ENCODE results near the gene AUTS2. TPM values are rescaled to one million over a fixed set of nuclear protein-coding genes. Genes with fewer than 3 reads are reported as not detected.

AUTS2 gene
- total and polyA plus RNA-seq, 7 experiments from 2014 or later: 0.40 to 31.7 (median 4.2) TPM

- DNase-seq: peak in 1 of 9 donors; percentile 5
- ATAC-seq: no peak
- Mint-ChIP-seq H3K27me3 (peaks cover 0 to 6% (median 0%) of the 10 kb centered on the region in 5 donors), H3K4me1 (peaks cover 4 to 12% (median 9%) of the 10 kb centered on the region in 7 donors), H3K36me3 (no peaks in the 10 kb centered on the region), H3K4me3 (peak overlapping the region in 2 of 10 donors; percentile 11 to 14), H3K9me3 (peaks cover 0 to 8% (median 3%) of the 10 kb centered on the region in 11 donors), H3K27ac (peak overlapping the region in 2 of 9 donors; percentile 6 to 25)
- Histone ChIP-seq H3K9me3 (ENCODE audit: control insufficient read depth in 2 of 3, low read length in 3 of 3) (no peaks in the 10 kb centered on the region), H3K4me1 (ENCODE audit: control insufficient read depth in 2 of 2, insufficient read depth in 2 of 2, low read length in 2 of 2) (no peaks in the 10 kb centered on the region), H3K27ac (ENCODE audit: low read depth, low read length) (no peak overlapping the region), H3K36me3 (ENCODE audit: control insufficient read depth in 2 of 3, insufficient read depth in 3 of 3, low read length in 3 of 3) (no peaks in the 10 kb centered on the region), H3K27me3 (ENCODE audit: control insufficient read depth in 2 of 2, insufficient read depth in 2 of 2, low read length in 2 of 2) (no peaks in the 10 kb centered on the region), H3K4me3 (ENCODE audit: low read length) (no peak overlapping the region)
- ChIA-PET CTCF (no interaction called here), POLR2A (interaction anchor here (0.6 kb wide), 1 partner anchor 370 kb away, joined by 4 read pairs; no protein-coding TSS in a partner anchor)
- intact Hi-C loops (cut with micrococcal nuclease): no loop called here
Measured at GRCh38 chr7:70346844-70347462, 748.7 kb downstream of the AUTS2 start.

GRCh38 chr7:70347463-70348254, 749.4 kb downstream of the AUTS2 start:
- no peak overlapping the region for H3K27ac Mint-ChIP-seq
- peaks cover 0 to 13% (median 0%) of the 10 kb centered on the region in 11 donors for H3K9me3 Mint-ChIP-seq
- Histone ChIP-seq H3K27me3 (ENCODE audit: control insufficient read depth in 2 of 2, insufficient read depth in 2 of 2, low read length in 2 of 2) (no peaks in the 10 kb centered on the region), H3K4me1 (ENCODE audit: control insufficient read depth in 2 of 2, insufficient read depth in 2 of 2, low read length in 2 of 2) (no peaks in the 10 kb centered on the region), H3K4me3 (ENCODE audit: low read length) (no peak overlapping the region), H3K36me3 (ENCODE audit: control insufficient read depth in 2 of 3, insufficient read depth in 3 of 3, low read length in 3 of 3) (no peaks in the 10 kb centered on the region), H3K27ac (ENCODE audit: low read depth, low read length) (no peak overlapping the region), H3K9me3 (ENCODE audit: control insufficient read depth in 2 of 3, low read length in 3 of 3) (no peaks in the 10 kb centered on the region)
- peaks cover 4 to 12% (median 9%) of the 10 kb centered on the region in 7 donors for H3K4me1 Mint-ChIP-seq
- ChIA-PET POLR2A (no interaction called here), CTCF (no interaction called here)
- DNase-seq: no peak
- H3K27me3 Mint-ChIP-seq: peaks cover 0 to 6% (median 0%) of the 10 kb centered on the region in 5 donors
- no peak for ATAC-seq
- no peak overlapping the region for H3K4me3 Mint-ChIP-seq
- intact Hi-C loops (cut with micrococcal nuclease): no loop called here
- no peaks in the 10 kb centered on the region for H3K36me3 Mint-ChIP-seq

- H3K4me3 Mint-ChIP-seq: no peak overlapping the region
- H3K27ac Mint-ChIP-seq: no peak overlapping the region
- H3K27me3 Mint-ChIP-seq: peaks cover 0 to 6% (median 0%) of the 10 kb centered on the region in 5 donors
- Histone ChIP-seq H3K4me3 (ENCODE audit: low read length) (no peak overlapping the region), H3K27ac (ENCODE audit: low read depth, low read length) (no peak overlapping the region), H3K9me3 (ENCODE audit: control insufficient read depth in 2 of 3, low read length in 3 of 3) (no peaks in the 10 kb centered on the region), H3K36me3 (ENCODE audit: control insufficient read depth in 2 of 3, insufficient read depth in 3 of 3, low read length in 3 of 3) (no peaks in the 10 kb centered on the region), H3K27me3 (ENCODE audit: control insufficient read depth in 2 of 2, insufficient read depth in 2 of 2, low read length in 2 of 2) (no peaks in the 10 kb centered on the region), H3K4me1 (ENCODE audit: control insufficient read depth in 2 of 2, insufficient read depth in 2 of 2, low read length in 2 of 2) (no peaks in the 10 kb centered on the region)
- CTCF ChIA-PET: no interaction called here
- peaks cover 4 to 12% (median 9%) of the 10 kb centered on the region in 7 donors for H3K4me1 Mint-ChIP-seq
- no peak for DNase-seq
- POLR2A ChIA-PET: no interaction called here
- intact Hi-C loops (cut with micrococcal nuclease): no loop called here
- no peak for ATAC-seq
- H3K36me3 Mint-ChIP-seq: no peaks in the 10 kb centered on the region
- H3K9me3 Mint-ChIP-seq: peaks cover 0 to 13% (median 0%) of the 10 kb centered on the region in 11 donors
Measured at GRCh38 chr7:70349031-70349430, 750.8 kb downstream of the AUTS2 start.

GRCh38 chr7:70349819-70350218, 751.5 kb downstream of the AUTS2 start:
- ChIA-PET CTCF (no interaction called here), POLR2A (no interaction called here)
- DNase-seq: no peak
- no peak overlapping the region for H3K27ac ChIP-seq (ENCODE audit: low read depth, low read length)
- intact Hi-C loops (cut with micrococcal nuclease): no loop called here
- Mint-ChIP-seq H3K36me3 (no peaks in the 10 kb centered on the region), H3K27ac (peak overlapping the region in 1 of 9 donors; percentile 60), H3K27me3 (peaks cover 0 to 6% (median 0%) of the 10 kb centered on the region in 5 donors), H3K9me3 (peaks cover 0 to 13% (median 0%) of the 10 kb centered on the region in 11 donors), H3K4me3 (no peak overlapping the region), H3K4me1 (peaks cover 8 to 15% (median 11%) of the 10 kb centered on the region in 7 donors)
- no peaks in the 10 kb centered on the region for H3K4me1 ChIP-seq (ENCODE audit: control insufficient read depth in 2 of 2, insufficient read depth in 2 of 2, low read length in 2 of 2)
- H3K27me3 ChIP-seq (ENCODE audit: control insufficient read depth in 2 of 2, insufficient read depth in 2 of 2, low read length in 2 of 2): no peaks in the 10 kb centered on the region
- ATAC-seq: no peak
- H3K36me3 ChIP-seq (ENCODE audit: control insufficient read depth in 2 of 3, insufficient read depth in 3 of 3, low read length in 3 of 3): no peaks in the 10 kb centered on the region
- H3K4me3 ChIP-seq (ENCODE audit: low read length): no peak overlapping the region
- no peaks in the 10 kb centered on the region for H3K9me3 ChIP-seq (ENCODE audit: control insufficient read depth in 2 of 3, low read length in 3 of 3)

- Histone ChIP-seq H3K36me3 (ENCODE audit: control insufficient read depth in 2 of 3, insufficient read depth in 3 of 3, low read length in 3 of 3) (no peaks in the 10 kb centered on the region), H3K4me3 (ENCODE audit: low read length) (no peak overlapping the region), H3K27ac (ENCODE audit: low read depth, low read length) (no peak overlapping the region), H3K9me3 (ENCODE audit: control insufficient read depth in 2 of 3, low read length in 3 of 3) (no peaks in the 10 kb centered on the region), H3K4me1 (ENCODE audit: control insufficient read depth in 2 of 2, insufficient read depth in 2 of 2, low read length in 2 of 2) (no peaks in the 10 kb centered on the region), H3K27me3 (ENCODE audit: control insufficient read depth in 2 of 2, insufficient read depth in 2 of 2, low read length in 2 of 2) (no peaks in the 10 kb centered on the region)
- Mint-ChIP-seq H3K36me3 (no peaks in the 10 kb centered on the region), H3K9me3 (peaks cover 0 to 10% (median 0%) of the 10 kb centered on the region in 11 donors), H3K4me1 (peaks cover 1 to 11% (median 9%) of the 10 kb centered on the region in 7 donors), H3K27me3 (peaks cover 0 to 5% (median 0%) of the 10 kb centered on the region in 5 donors), H3K4me3 (no peak overlapping the region), H3K27ac (peak overlapping the region in 1 of 9 donors; percentile 34)
- CTCF ChIA-PET: no interaction called here
- ATAC-seq (no peak), DNase-seq (no peak)
- POLR2A ChIA-PET: no interaction called here
- intact Hi-C loops (cut with micrococcal nuclease): no loop called here
Measured at GRCh38 chr7:70352088-70352487, 753.8 kb downstream of the AUTS2 start.

- Histone ChIP-seq H3K27ac (ENCODE audit: low read depth, low read length) (no peak overlapping the region), H3K4me3 (ENCODE audit: low read length) (no peak overlapping the region), H3K4me1 (ENCODE audit: control insufficient read depth in 2 of 2, insufficient read depth in 2 of 2, low read length in 2 of 2) (no peaks in the 10 kb centered on the region), H3K27me3 (ENCODE audit: control insufficient read depth in 2 of 2, insufficient read depth in 2 of 2, low read length in 2 of 2) (no peaks in the 10 kb centered on the region), H3K36me3 (ENCODE audit: control insufficient read depth in 2 of 3, insufficient read depth in 3 of 3, low read length in 3 of 3) (no peaks in the 10 kb centered on the region), H3K9me3 (ENCODE audit: control insufficient read depth in 2 of 3, low read length in 3 of 3) (no peaks in the 10 kb centered on the region)
- H3K36me3 Mint-ChIP-seq: no peaks in the 10 kb centered on the region
- peaks cover 0 to 8% (median 5%) of the 10 kb centered on the region in 7 donors for H3K4me1 Mint-ChIP-seq
- ChIA-PET POLR2A (no interaction called here), CTCF (no interaction called here)
- peaks cover 0 to 7% (median 0%) of the 10 kb centered on the region in 11 donors for H3K9me3 Mint-ChIP-seq
- ATAC-seq (no peak), DNase-seq (no peak)
- H3K4me3 Mint-ChIP-seq: no peak overlapping the region
- H3K27ac Mint-ChIP-seq: no peak overlapping the region
- H3K27me3 Mint-ChIP-seq: peaks cover 0 to 5% (median 0%) of the 10 kb centered on the region in 5 donors
- intact Hi-C loops (cut with micrococcal nuclease): no loop called here
Measured at GRCh38 chr7:70352906-70353305, 754.6 kb downstream of the AUTS2 start.

Data from naive thymus-derived CD4-positive, alpha-beta T cell (primary cell).